ENCODE results near the gene PPP3R1.

- TF ChIP-seq, protein P1, sequence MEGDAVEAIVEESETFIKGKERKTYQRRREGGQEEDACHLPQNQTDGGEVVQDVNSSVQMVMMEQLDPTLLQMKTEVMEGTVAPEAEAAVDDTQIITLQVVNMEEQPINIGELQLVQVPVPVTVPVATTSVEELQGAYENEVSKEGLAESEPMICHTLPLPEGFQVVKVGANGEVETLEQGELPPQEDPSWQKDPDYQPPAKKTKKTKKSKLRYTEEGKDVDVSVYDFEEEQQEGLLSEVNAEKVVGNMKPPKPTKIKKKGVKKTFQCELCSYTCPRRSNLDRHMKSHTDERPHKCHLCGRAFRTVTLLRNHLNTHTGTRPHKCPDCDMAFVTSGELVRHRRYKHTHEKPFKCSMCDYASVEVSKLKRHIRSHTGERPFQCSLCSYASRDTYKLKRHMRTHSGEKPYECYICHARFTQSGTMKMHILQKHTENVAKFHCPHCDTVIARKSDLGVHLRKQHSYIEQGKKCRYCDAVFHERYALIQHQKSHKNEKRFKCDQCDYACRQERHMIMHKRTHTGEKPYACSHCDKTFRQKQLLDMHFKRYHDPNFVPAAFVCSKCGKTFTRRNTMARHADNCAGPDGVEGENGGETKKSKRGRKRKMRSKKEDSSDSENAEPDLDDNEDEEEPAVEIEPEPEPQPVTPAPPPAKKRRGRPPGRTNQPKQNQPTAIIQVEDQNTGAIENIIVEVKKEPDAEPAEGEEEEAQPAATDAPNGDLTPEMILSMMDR (IDR thresholded peaks at IDR 0.05) = no peak
- TF ChIP-seq POLR2A (IDR thresholded peaks at IDR 0.05) (no peak), POLR2AphosphoS5 (IDR thresholded peaks at IDR 0.05) (no peak)
Measured at GRCh38 chr2:68263632-68264031, 11.3 kb upstream of the PPP3R1 start.
